ENCODE measurements around the gene DUSP6. TPM values are rescaled to one million over a fixed set of nuclear protein-coding genes. Genes with fewer than 3 reads are reported as not detected.

Gene DUSP6
- total and polyA plus RNA-seq, 2 of the 8 experiments (the other 6 are each of a cell fraction or from before 2014, with no cell fraction given): 99.3 to 179 TPM

DNA sequence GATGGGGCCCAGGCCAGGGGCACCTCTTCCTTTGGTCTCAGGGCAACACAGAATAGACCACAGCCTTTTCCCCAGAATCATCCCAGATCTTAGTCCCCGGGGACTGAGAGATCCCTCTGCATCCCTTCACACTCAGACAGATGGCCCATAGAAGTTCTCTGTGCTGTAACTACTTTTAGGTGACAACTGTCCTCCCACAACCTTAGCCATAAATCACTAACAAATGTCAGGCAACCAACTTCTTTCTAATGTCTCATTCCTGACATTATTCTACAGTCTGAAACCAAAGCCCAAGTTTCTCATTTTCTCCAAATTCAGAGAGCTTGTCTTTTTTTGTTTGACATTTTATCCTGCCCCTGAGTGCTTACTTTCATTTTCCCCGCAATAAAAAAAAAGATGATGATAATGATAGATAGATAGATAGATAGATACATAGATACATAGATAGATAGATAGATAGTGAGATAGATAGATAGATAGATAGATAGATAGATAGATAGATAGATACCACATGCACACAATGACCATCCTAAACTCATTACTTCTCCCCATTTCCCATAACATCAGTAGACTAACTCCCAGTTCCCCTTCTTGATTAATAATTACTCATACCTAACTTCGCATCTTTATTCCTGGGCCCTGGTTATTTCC, 28.6 kb downstream of the DUSP6 start (continued):
- TF ChIP-seq CBX5 (IDR thresholded peaks at IDR 0.05; ENCODE audit: low read depth, low read length): no peak
- no peak for TF ChIP-seq RFX5 (IDR thresholded peaks at IDR 0.05; ENCODE audit: borderline replicate concordance, low read depth, low read length)
- no peak for TF ChIP-seq SUZ12 (IDR thresholded peaks at IDR 0.05; ENCODE audit: low read length)
- no peak for TF ChIP-seq KDM1A (IDR thresholded peaks at IDR 0.05; ENCODE audit: borderline replicate concordance, low read length)
- TF ChIP-seq CTCF (IDR thresholded peaks at IDR 0.05; ENCODE audit: control extremely low read depth in 1 of 3, insufficient read depth in 1 of 3, low read depth in 1 of 3, low read length in 3 of 3): no peak
